PC-3 (cell line): ENCODE data around the gene HPSE2. TPM values are rescaled to one million over a fixed set of nuclear protein-coding genes. Genes with fewer than 3 reads are reported as not detected.

Source experiments
- ATAC-seq: fragments of 200-7000 bp; cut with Tn5 transposase; 2 replicates; pipeline ENCODE4 v1.9.1; 2020; ENCODE audit warnings: mild to moderate bottlenecking, moderate library complexity
- BruUV-seq: library from RNA; stranded (reverse); fragments of 400-500 nt; replicated peaks from 2 replicates; lab custom pipeline; 2021; lab: Mats Ljungman, UMichigan
- CTCF ChIA-PET: fragments of 300-600 bp; sonication (Branson Sonifier 250); formaldehyde crosslinking; loops from one replicate; lab custom pipeline; 2022; ENCODE audit warnings: antibody characterized with exemption; lab: Charles Lee
- POLR2A ChIA-PET: fragments of 300-600 bp; sonication (Branson Sonifier 250); formaldehyde crosslinking; loops from one replicate; lab custom pipeline; 2022; ENCODE audit warnings: antibody characterized with exemption; ENCODE audit not compliant: unreplicated experiment; lab: Charles Lee
- DNase-seq: peaks from one replicate; pipeline ENCODE4 v3.0.0-alpha.2; 2015
- H2AFZ ChIP-seq: fragments of 300-600 bp; sonication (generic); 2 replicates; pipeline ENCODE4 v1.6.0; 2016; ENCODE audit warnings: antibody characterized with exemption, low read length
- H3F3A ChIP-seq: fragments of 300-600 bp; sonication (generic); one replicate; pipeline ENCODE4 v1.6.0; 2017; ENCODE audit warnings: antibody characterized with exemption, low read length, control low read depth, mild to moderate bottlenecking; ENCODE audit not compliant: unreplicated experiment
- H3K27ac ChIP-seq: fragments of 300-600 bp; sonication (generic); 2 replicates; pipeline ENCODE4 v1.5.1; 2016; ENCODE audit warnings: mild to moderate bottlenecking, low read length
- H3K27me3 ChIP-seq: fragments of 300-600 bp; sonication (generic); 2 replicates; pipeline ENCODE4 v1.6.1; 2016; ENCODE audit warnings: low read length, mixed read lengths
- H3K36me3 ChIP-seq: fragments of 300-600 bp; sonication (generic); 2 replicates; pipeline ENCODE4 v1.6.1; 2016; ENCODE audit warnings: low read depth, mixed run types, low read length, mixed read lengths
- H3K4me1 ChIP-seq: fragments of 300-600 bp; sonication (generic); 2 replicates; pipeline ENCODE4 v1.5.1; 2016; ENCODE audit warnings: low read length; ENCODE audit not compliant: insufficient read depth
- H3K4me2 ChIP-seq: fragments of 300-600 bp; sonication (generic); 2 replicates; pipeline ENCODE4 v1.6.0; 2016; ENCODE audit warnings: low read length
- H3K4me3 ChIP-seq: fragments of 300-600 bp; sonication (generic); 2 replicates; pipeline ENCODE4 v1.5.1; 2016; ENCODE audit warnings: mild to moderate bottlenecking, low read length, mixed read lengths
- H3K79me2 ChIP-seq: fragments of 300-600 bp; sonication (generic); 2 replicates; pipeline ENCODE4 v1.6.1; 2017; ENCODE audit warnings: low read length, mixed read lengths
- H3K9ac ChIP-seq: fragments of 300-600 bp; sonication (generic); 2 replicates; pipeline ENCODE4 v1.6.0; 2016; ENCODE audit warnings: mild to moderate bottlenecking, low read length
- H3K9me2 ChIP-seq: fragments of 300-600 bp; sonication (generic); replicated peaks from 2 replicates; pipeline ENCODE4 v1.6.1; 2016; ENCODE audit warnings: mixed run types, low read length, mixed read lengths
- H3K9me3 ChIP-seq: fragments of 300-600 bp; sonication (generic); 2 replicates; pipeline ENCODE4 v1.6.1; 2016; ENCODE audit warnings: low read length, mixed read lengths
- H4K20me1 ChIP-seq: fragments of 300-600 bp; sonication (generic); 2 replicates; pipeline ENCODE4 v1.6.1; 2016; ENCODE audit warnings: low read length, mixed read lengths
- EZH2 ChIP-seq: fragments of 300-600 bp; sonication (generic); IDR thresholded peaks from one replicate; pipeline ENCODE4 v1.6.1; 2017; ENCODE audit warnings: antibody characterized with exemption, mild to moderate bottlenecking, low read length; ENCODE audit not compliant: unreplicated experiment
- EZH2phosphoT487 ChIP-seq: fragments of 300-600 bp; sonication (generic); IDR thresholded peaks from 2 replicates; pipeline ENCODE4 v1.6.1; 2018; ENCODE audit warnings: mild to moderate bottlenecking, antibody characterized with exemption, low read length, borderline replicate concordance
- intact Hi-C: fragments of 100-400 bp; cut with micrococcal nuclease; formaldehyde crosslinking; loops from 2 replicates; pipeline ENCODE4 v1.9.0; 2023
- total RNA-seq: library from RNA; depleted of rRNA; stranded (reverse); fragments of >200 nt; gene quantifications from 2 replicates; pipeline ENCODE4 v1.2.3, GENCODE V29; 2014
- TF ChIP-seq, protein P1 (sequence below): fragments of 300-600 bp; sonication (generic); conservative IDR thresholded peaks from 2 replicates; pipeline ENCODE4 v1.5.1; 2017; ENCODE audit warnings: antibody characterized with exemption, low read depth, mild to moderate bottlenecking, low read length

Gene HPSE2
- total RNA-seq, 1 experiment from 2014 or later, result 0.15 TPM

DNA sequence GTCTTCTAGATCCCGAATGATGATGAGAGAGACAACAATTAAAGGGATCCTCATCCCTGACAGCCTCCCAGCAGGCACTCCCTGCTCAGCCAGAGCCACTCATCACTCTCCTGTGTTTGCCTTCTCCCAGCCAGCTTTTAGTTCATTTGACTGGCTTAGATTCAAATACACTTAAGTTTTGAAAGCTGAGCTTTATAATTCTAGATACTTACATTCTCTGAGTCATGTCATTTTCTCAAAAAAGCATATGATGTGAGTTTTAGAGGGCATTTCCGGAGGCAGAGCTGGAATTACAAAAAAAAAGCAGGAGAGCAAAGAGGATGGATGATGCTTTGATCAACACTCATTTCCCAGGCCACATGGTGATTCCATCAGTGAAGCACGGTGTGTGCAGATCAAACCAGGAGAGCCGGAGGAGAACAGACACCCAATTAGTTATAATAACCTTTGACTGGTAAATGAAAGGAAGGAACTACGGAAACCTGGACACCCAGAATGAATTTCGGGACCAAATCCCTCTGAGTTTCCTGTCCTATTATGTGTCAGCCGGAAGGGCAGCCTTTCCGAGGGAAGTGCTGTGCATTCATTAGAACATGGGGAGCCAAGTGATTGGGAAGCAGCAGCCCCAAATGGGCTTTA, 707.4 kb downstream of the HPSE2 start:
- no peaks in the 10 kb centered on the region for H3K36me3 ChIP-seq
- no peaks in the 10 kb centered on the region for H3K79me2 ChIP-seq
- H3K9ac ChIP-seq, result no peak overlapping the region
- H3K4me2 ChIP-seq, result no peak overlapping the region
- H3K27me3 ChIP-seq, result peaks cover 45% of the 10 kb centered on the region
- no TSS peak for BruUV-seq
- no peaks in the 10 kb centered on the region for H3K9me3 ChIP-seq
- H3K4me3 ChIP-seq, result no peak overlapping the region
- no peaks in the 10 kb centered on the region for H3F3A ChIP-seq
- ATAC-seq, result no peak
- H3K4me1 ChIP-seq, result no peaks in the 10 kb centered on the region
- TF ChIP-seq EZH2phosphoT487 (no peak), EZH2 (no peak)
- TF ChIP-seq, protein P1, sequence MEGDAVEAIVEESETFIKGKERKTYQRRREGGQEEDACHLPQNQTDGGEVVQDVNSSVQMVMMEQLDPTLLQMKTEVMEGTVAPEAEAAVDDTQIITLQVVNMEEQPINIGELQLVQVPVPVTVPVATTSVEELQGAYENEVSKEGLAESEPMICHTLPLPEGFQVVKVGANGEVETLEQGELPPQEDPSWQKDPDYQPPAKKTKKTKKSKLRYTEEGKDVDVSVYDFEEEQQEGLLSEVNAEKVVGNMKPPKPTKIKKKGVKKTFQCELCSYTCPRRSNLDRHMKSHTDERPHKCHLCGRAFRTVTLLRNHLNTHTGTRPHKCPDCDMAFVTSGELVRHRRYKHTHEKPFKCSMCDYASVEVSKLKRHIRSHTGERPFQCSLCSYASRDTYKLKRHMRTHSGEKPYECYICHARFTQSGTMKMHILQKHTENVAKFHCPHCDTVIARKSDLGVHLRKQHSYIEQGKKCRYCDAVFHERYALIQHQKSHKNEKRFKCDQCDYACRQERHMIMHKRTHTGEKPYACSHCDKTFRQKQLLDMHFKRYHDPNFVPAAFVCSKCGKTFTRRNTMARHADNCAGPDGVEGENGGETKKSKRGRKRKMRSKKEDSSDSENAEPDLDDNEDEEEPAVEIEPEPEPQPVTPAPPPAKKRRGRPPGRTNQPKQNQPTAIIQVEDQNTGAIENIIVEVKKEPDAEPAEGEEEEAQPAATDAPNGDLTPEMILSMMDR, result no peak
- ChIA-PET CTCF (no interaction called here), POLR2A (no interaction called here)
- no peaks in the 10 kb centered on the region for H3K9me2 ChIP-seq
- peak; percentile 4 for DNase-seq
- H4K20me1 ChIP-seq, result no peaks in the 10 kb centered on the region
- intact Hi-C loops, result no loop called here
- H3K27ac ChIP-seq, result no peak overlapping the region
- no peak overlapping the region for H2AFZ ChIP-seq

DNA sequence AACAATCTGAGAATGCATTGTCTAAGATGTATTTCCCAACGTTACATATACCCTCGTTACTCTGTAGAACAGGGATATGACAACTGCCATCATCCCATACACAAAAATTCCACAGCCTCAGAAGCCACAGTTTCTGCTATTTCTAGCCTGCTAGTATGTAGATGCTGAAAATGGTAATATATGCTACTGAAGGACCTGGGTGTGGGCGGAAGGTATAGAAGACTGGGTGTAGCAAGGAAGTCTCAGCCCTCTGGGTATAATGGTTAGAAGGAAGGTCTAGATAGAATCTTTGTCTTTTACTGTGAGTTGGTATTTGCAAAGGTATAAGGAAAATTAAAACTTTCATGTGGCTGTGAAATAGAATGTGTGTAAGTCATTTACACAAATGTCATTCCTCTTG, 709.7 kb downstream of the HPSE2 start:
- Histone ChIP-seq H3K4me3 (no peak overlapping the region), H4K20me1 (no peaks in the 10 kb centered on the region), H3K79me2 (no peaks in the 10 kb centered on the region)

DNA sequence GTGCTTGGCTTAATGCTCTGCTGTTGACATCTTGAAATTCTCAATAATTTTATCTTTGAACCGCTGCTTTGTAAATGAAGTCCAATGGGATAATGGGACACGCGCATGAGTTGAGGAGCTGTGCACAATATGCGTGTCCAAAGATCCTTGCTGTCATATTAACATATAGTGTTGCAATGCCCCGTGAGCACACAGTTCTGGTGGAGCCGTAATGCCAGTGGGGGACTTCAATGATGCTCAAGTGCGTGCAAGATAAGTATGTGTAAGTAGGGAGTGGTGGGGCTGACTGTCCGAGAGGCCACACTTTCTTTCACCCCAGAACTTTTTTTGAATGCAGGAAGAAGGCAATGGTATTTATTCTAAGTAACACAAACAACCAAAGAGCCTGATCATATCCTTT, 711.5 kb downstream of the HPSE2 start:
- no peak overlapping the region for H3K4me3 ChIP-seq
- intact Hi-C loops, result no loop called here
- no peak overlapping the region for H3K9ac ChIP-seq
- POLR2A ChIA-PET, result no interaction called here
- no peak overlapping the region for H3K4me2 ChIP-seq
- H3K27me3 ChIP-seq, result peaks cover 48% of the 10 kb centered on the region
- H3K9me3 ChIP-seq, result no peaks in the 10 kb centered on the region
- no peak for TF ChIP-seq EZH2phosphoT487
- no peaks in the 10 kb centered on the region for H4K20me1 ChIP-seq
- no peaks in the 10 kb centered on the region for H3K36me3 ChIP-seq
- no peaks in the 10 kb centered on the region for H3F3A ChIP-seq
- ATAC-seq (no peak), DNase-seq (no peak)
- no peak overlapping the region for H2AFZ ChIP-seq
- CTCF ChIA-PET, result no interaction called here
- no peak overlapping the region for H3K27ac ChIP-seq
- H3K4me1 ChIP-seq, result no peaks in the 10 kb centered on the region
- H3K79me2 ChIP-seq, result no peaks in the 10 kb centered on the region
- no TSS peak for BruUV-seq
- H3K9me2 ChIP-seq, result no peaks in the 10 kb centered on the region

More for the DNA sequence above, 709.7 kb downstream of the HPSE2 start:
- H3K4me1 ChIP-seq, result no peaks in the 10 kb centered on the region
- DNase-seq, result no peak
- TF ChIP-seq EZH2phosphoT487 (no peak), EZH2 (no peak)
- TF ChIP-seq, protein P1, result no peak
- H3K27ac ChIP-seq, result no peak overlapping the region
- no peak overlapping the region for H3K4me2 ChIP-seq
- H3K27me3 ChIP-seq, result peaks cover 43% of the 10 kb centered on the region
- H3K9me3 ChIP-seq, result no peaks in the 10 kb centered on the region
- ChIA-PET POLR2A (no interaction called here), CTCF (no interaction called here)
- no peak overlapping the region for H2AFZ ChIP-seq
- ATAC-seq, result no peak
- BruUV-seq, result no TSS peak
- H3K9ac ChIP-seq, result no peak overlapping the region
- intact Hi-C loops, result no loop called here
- no peaks in the 10 kb centered on the region for H3K9me2 ChIP-seq
- H3F3A ChIP-seq, result no peaks in the 10 kb centered on the region
- no peaks in the 10 kb centered on the region for H3K36me3 ChIP-seq
